HG03280 (cell line): ENCODE measurements around the gene RCBTB2.
"Not testable (repeated sequence)": the region's sequence is repeated elsewhere in the genome, so short reads cannot be mapped to it uniquely, and the experiment has no call there.

ENCODE experiments used
- ATAC-seq: cut with Tn5 transposase; IDR thresholded peaks from one replicate; pipeline ENCODE4 v1.9.1; 2021; ENCODE audit warnings: mild to moderate bottlenecking, moderate library complexity; ENCODE audit not compliant: unreplicated experiment

The RCBTB2 gene

GRCh38 chr13:48457578-48458242 lies 75.2 kb downstream of the RCBTB2 start:
- ATAC-seq: no peak

GRCh38 chr13:48456546-48456945 lies 76.3 kb downstream of the RCBTB2 start:
- ATAC-seq: no peak

- ATAC-seq: not testable (repeated sequence)
Measured at GRCh38 chr13:48451196-48451595, 81.7 kb downstream of the RCBTB2 start.

GRCh38 chr13:48449656-48450055 lies 83.2 kb downstream of the RCBTB2 start:
- no peak for ATAC-seq

- no peak for ATAC-seq
Measured at GRCh38 chr13:48448959-48449614, 83.8 kb downstream of the RCBTB2 start.

GRCh38 chr13:48448285-48448958 lies 84.5 kb downstream of the RCBTB2 start:
- ATAC-seq: no peak

- ATAC-seq: no peak
Measured at GRCh38 chr13:48446464-48446863, 86.4 kb downstream of the RCBTB2 start.

- ATAC-seq: no peak
Measured at GRCh38 chr13:48443442-48444208, 89.3 kb downstream of the RCBTB2 start.
